ENCODE data around the gene FREM2.

The FREM2 gene

DNA sequence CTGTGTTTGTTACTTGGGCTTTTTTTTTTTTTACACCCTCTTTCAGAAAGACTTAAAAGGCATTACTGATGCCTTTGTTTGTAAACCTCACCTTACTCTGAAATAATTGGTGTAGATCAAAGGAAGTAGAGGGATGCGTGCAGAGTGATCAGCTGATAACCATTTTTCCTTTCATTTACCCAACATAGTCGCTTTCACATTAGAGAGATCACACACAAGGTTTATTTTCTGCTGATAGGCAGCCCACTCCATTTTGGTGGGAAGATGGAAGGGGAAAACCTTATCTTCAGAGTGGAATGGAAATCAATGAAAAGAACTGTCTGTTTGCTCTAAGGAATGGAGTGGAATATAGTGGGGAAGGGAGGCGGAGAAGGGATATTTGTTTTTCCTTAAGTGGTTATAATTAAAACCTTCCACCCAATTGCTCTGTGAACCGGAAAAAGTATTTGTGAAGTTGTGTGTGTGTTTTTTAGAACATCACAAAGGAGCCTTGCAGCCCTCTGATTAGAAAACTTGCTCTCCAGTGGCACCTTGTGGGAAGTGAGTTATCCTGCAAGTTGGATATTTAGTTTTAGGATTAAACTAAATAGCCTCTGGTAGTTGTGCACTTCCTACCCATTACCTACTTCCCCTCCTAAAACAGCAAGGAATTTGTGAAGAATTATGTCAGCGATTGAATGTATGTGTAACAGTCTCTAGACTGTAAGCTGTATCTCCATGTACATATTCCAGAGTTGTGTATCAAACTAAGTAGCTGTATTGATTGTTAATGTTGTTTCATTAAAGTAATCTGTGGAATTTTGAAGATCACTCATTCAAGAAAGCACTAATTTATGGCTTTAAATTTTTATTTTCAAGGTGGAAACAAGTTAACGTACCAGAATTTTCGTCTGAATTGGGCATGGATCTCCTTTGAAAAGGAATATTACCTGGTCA, 76.8 kb downstream of the FREM2 start:
- peak; percentile 83 for DNase-seq

GRCh38 chr13:38766799-38767198, 79.9 kb downstream of the FREM2 start:
- no peak for DNase-seq

- DNase-seq, result peak; percentile 25
Measured at GRCh38 chr13:38767506-38768265, 80.8 kb downstream of the FREM2 start.

DNA sequence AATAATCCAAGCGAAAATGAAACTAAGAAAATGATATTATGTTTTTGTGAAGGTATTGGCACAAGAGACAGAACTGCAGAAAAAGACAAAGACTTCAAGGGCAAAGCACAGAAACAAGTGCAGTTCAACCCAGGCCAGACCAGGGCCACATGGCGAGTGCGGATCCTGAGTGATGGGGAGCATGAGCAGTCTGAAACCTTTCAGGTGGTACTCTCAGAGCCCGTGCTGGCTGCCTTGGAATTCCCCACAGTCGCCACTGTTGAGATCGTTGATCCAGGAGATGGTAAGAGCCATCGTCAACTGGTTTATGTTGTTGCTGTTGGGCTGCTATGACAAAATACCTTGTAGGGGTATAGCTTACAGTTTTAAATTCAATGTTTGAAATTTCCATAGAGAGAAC, 82.6 kb downstream of the FREM2 start:
- no peak for DNase-seq

- no peak for DNase-seq
Measured at GRCh38 chr13:38775085-38775484, 88.2 kb downstream of the FREM2 start.

GRCh38 chr13:38777347-38778119, 90.7 kb downstream of the FREM2 start:
- no peak for DNase-seq

DNA sequence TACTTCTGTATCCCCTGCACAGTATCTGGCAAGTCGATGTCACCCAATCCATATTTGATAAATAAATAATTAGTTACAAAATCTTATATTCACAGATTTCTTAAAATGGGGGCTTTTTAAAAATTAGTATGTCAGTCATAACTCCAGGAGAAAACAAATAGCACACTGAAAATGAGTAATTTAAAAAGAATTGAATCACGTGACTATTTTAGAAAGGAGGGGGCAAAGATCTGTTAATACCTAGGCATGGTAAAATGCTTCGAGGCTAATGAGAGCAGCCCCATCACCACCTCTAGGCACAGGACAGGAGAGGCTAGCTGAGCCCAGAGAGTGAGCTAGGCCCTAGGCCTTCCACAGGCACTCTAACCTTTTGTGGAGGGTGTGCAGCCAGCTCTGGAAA, 94.7 kb downstream of the FREM2 start:
- no peak for DNase-seq

DNA sequence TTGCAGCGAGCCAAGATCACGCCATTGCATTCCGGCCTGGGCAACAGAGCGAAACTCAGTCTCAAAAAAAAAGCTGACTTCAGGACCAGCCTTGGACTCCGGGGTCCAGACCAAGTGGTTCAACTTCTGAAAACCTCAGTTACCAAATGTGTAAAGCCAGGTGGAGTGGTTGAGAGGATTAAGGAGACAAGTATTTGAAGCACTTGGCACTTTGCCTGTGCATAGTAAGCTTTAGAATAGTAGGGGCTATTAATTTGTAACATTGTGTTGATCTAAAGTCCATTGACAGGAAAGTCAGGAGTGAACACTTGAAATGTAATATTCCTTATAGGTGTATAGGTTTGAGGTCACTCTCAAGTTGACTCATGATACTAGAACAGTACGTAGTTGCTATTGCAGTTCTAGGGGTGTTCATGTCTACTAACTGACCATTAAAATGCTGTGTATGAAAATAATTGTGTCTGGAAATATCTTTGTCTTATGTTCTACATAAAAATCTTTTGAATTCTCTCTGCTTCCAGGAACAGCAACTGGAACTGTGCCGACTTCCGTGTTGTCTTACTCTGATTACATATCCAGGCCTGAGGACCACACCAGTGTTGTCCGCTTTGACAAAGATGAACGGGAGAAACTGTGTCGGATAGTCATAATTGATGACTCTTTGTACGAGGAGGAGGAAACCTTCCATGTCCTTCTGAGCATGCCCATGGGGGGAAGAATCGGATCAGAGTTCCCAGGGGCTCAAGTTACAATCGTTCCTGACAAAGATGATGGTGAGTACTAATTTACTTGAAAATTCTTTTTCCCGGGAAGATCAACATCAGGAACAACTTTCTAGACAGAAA, 97.4 kb downstream of the FREM2 start:
- no peak for DNase-seq

- DNase-seq, result no peak
Measured at GRCh38 chr13:38785042-38785441, 98.2 kb downstream of the FREM2 start.

GRCh38 chr13:38785490-38785889, 98.6 kb downstream of the FREM2 start:
- no peak for DNase-seq

DNA sequence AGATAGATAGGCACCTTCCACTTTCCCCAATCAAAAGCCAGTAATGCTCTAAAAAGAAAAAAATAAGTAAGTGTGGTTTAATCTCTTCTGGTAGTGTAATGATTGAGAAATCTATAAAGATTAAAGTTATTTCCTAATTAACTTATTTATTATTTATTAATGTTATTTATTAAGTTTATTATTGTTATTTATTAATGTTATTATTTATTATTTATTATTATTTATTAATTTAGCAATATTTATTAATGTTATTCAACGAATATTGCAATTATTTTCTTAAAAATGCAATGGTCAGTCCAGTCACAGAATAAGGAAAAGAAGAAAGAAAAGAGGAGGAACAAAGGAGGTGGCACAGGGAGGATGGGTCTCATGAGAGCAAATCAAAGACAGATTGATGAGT, 100.7 kb downstream of the FREM2 start:
- DNase-seq, result no peak

GRCh38 chr13:38796890-38797289, 110.0 kb downstream of the FREM2 start:
- no peak for DNase-seq

GRCh38 chr13:38803531-38803930, 116.7 kb downstream of the FREM2 start:
- DNase-seq, result peak; percentile 51

- peak; percentile 10 for DNase-seq
Measured at GRCh38 chr13:38804061-38804460, 117.2 kb downstream of the FREM2 start.

GRCh38 chr13:38804536-38804935, 117.7 kb downstream of the FREM2 start:
- DNase-seq, result no peak

GRCh38 chr13:38814331-38814730, 127.5 kb downstream of the FREM2 start:
- DNase-seq, result no peak

DNA sequence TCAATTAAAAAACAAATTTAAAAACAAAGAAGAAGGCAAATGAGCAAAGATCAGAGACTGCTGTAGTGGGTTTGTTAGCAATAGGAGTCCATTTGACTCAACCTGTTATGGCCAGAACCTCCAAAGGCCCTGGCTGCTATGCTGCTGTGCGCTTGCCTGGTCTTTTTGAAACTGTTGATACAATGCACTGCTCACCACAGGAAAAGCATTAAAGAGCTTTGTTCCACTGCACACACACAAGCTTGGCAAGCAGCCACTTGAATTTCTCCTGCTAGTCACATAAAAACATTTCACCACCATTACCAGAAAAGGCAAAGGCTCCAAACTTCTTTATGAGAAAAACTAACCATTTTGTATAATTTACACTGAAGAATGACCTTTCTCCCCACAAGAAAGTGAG, 132.2 kb downstream of the FREM2 start:
- DNase-seq, result peak; percentile 18

DNA sequence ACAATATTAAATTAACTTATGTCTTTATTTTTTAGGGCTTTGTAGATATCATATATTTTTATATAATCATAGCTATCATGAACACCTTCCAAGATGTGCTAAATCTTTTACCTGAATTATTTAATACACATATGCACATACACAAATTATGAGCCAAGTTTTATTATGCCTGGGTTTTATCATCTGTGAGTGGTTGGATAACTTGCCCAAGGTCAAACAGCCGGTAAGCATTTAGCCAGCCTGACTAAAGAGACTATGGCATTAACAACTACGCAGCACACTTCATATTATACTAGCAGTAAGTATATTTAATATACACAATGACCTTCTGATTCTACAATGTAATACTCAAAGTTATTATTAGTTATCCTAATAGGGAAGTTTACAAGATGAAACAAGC, 132.7 kb downstream of the FREM2 start:
- DNase-seq, result no peak

- DNase-seq, result no peak
Measured at GRCh38 chr13:38821770-38822551, 135.1 kb downstream of the FREM2 start.

- no peak for DNase-seq
Measured at GRCh38 chr13:38824342-38824741, 137.5 kb downstream of the FREM2 start.

- no peak for DNase-seq
Measured at GRCh38 chr13:38826182-38826813, 139.4 kb downstream of the FREM2 start.
